ENCODE results near the gene TIGD3.

DNA sequence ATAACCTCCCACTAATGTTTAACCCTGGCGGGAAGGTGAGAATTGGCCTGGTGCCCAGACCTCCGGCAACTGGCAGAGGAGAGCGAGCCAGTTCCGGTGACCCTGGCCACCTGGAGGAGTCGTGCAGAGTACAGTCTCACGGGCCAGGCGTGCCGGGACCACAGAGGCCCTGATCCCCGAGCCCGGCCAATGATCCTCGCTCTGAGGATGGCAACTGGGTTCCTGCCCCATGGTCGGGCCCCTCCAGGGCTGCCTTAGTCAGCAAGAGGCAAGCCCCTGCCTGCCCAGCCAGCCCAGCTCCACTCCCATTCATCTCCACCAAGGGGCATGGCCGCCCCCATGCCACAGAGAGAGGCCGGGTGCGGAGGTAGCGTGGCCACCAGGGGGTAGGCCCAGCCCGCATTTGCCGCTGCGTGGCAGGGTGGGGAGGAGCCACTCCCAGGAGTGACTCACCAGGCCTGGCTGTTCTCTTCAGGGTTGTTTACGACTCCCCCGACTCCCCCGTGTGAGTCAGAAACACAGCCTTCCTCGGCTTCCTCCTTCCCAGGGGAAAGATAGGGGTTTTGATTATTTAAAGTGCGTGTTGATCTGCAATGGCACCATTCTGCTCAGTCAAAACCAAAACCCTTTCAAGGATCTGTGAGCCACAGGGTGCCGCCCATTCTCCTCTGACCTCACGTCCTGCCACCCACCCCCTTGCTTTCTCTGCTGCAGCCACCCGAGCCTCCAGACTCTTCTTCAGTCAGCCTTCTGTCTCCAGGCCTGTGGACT, 27.7 kb downstream of the TIGD3 start, which contains the start of gene SLC25A45:
- TF ChIP-seq, protein P1, sequence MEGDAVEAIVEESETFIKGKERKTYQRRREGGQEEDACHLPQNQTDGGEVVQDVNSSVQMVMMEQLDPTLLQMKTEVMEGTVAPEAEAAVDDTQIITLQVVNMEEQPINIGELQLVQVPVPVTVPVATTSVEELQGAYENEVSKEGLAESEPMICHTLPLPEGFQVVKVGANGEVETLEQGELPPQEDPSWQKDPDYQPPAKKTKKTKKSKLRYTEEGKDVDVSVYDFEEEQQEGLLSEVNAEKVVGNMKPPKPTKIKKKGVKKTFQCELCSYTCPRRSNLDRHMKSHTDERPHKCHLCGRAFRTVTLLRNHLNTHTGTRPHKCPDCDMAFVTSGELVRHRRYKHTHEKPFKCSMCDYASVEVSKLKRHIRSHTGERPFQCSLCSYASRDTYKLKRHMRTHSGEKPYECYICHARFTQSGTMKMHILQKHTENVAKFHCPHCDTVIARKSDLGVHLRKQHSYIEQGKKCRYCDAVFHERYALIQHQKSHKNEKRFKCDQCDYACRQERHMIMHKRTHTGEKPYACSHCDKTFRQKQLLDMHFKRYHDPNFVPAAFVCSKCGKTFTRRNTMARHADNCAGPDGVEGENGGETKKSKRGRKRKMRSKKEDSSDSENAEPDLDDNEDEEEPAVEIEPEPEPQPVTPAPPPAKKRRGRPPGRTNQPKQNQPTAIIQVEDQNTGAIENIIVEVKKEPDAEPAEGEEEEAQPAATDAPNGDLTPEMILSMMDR (conservative IDR thresholded peaks at IDR 0.05; ENCODE audit: low read depth, low read length): peak; percentile 82
- TF ChIP-seq EZH2 (IDR thresholded peaks at IDR 0.05; ENCODE audit: low read length, unreplicated experiment) (no peak), EZH2phosphoT487 (IDR thresholded peaks at IDR 0.05; ENCODE audit: borderline replicate concordance, low read length) (peak; percentile 91)
